ENCODE measurements around the gene TWSG1.

DNA sequence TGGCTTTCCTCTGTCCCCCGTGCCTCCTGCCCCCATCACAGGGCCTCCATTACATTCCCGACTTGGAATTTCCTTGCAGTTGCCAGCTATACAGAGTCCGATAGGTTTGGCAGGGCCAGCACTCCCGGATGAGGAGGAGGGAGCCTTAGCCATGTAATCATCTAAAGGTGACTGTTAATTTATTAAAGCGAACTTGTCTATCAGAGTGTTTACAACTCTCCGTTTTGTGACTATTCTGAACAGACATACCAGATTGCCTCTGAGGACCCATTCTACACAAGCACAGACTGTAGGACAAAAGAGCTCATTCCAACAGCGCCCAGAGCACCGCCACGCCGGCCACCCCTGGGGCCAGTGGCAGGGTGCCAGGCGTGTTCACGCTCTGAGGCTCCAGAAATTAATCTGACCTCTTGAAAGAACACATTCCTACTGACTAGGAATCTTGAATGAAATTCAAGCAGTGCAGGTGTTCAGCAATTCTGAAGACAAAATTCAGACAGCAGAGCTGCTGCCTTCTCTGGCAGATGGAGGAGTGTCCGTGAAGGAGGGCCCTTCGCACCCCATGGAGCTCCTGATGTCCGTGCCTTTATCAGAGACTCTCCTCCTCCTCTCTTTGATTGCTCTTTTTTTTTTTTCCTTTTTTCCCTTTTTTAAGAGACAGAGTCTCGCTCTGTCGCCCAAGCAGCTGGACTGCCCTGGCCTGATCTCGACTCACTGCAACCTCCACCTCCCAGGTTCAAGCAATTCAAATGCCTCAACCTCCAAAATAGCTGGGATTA lies 82.7 kb downstream of the TWSG1 start:
- TF ChIP-seq NFYB (CRISPR knock-in tag; conservative IDR thresholded peaks at IDR 0.05; ENCODE audit: low read depth) (no peak), ZNF396 (CRISPR knock-in tag; IDR thresholded peaks at IDR 0.05; ENCODE audit: borderline replicate concordance) (no peak), NR2C2 (CRISPR knock-in tag; IDR thresholded peaks at IDR 0.05) (no peak)
- TF ChIP-seq, protein P1, sequence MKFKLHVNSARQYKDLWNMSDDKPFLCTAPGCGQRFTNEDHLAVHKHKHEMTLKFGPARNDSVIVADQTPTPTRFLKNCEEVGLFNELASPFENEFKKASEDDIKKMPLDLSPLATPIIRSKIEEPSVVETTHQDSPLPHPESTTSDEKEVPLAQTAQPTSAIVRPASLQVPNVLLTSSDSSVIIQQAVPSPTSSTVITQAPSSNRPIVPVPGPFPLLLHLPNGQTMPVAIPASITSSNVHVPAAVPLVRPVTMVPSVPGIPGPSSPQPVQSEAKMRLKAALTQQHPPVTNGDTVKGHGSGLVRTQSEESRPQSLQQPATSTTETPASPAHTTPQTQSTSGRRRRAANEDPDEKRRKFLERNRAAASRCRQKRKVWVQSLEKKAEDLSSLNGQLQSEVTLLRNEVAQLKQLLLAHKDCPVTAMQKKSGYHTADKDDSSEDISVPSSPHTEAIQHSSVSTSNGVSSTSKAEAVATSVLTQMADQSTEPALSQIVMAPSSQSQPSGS (CRISPR knock-in tag; IDR thresholded peaks at IDR 0.05; ENCODE audit: borderline replicate concordance, low read depth): no peak
- TF ChIP-seq, protein P2, sequence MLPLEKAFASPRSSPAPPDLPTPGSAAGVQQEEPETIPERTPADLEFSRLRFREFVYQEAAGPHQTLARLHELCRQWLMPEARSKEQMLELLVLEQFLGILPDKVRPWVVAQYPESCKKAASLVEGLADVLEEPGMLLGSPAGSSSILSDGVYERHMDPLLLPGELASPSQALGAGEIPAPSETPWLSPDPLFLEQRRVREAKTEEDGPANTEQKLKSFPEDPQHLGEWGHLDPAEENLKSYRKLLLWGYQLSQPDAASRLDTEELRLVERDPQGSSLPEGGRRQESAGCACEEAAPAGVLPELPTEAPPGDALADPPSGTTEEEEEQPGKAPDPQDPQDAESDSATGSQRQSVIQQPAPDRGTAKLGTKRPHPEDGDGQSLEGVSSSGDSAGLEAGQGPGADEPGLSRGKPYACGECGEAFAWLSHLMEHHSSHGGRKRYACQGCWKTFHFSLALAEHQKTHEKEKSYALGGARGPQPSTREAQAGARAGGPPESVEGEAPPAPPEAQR (CRISPR knock-in tag; IDR thresholded peaks at IDR 0.05): no peak
- TF ChIP-seq, protein P3, sequence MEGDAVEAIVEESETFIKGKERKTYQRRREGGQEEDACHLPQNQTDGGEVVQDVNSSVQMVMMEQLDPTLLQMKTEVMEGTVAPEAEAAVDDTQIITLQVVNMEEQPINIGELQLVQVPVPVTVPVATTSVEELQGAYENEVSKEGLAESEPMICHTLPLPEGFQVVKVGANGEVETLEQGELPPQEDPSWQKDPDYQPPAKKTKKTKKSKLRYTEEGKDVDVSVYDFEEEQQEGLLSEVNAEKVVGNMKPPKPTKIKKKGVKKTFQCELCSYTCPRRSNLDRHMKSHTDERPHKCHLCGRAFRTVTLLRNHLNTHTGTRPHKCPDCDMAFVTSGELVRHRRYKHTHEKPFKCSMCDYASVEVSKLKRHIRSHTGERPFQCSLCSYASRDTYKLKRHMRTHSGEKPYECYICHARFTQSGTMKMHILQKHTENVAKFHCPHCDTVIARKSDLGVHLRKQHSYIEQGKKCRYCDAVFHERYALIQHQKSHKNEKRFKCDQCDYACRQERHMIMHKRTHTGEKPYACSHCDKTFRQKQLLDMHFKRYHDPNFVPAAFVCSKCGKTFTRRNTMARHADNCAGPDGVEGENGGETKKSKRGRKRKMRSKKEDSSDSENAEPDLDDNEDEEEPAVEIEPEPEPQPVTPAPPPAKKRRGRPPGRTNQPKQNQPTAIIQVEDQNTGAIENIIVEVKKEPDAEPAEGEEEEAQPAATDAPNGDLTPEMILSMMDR (IDR thresholded peaks at IDR 0.05): no peak
- TF ChIP-seq, protein P4, sequence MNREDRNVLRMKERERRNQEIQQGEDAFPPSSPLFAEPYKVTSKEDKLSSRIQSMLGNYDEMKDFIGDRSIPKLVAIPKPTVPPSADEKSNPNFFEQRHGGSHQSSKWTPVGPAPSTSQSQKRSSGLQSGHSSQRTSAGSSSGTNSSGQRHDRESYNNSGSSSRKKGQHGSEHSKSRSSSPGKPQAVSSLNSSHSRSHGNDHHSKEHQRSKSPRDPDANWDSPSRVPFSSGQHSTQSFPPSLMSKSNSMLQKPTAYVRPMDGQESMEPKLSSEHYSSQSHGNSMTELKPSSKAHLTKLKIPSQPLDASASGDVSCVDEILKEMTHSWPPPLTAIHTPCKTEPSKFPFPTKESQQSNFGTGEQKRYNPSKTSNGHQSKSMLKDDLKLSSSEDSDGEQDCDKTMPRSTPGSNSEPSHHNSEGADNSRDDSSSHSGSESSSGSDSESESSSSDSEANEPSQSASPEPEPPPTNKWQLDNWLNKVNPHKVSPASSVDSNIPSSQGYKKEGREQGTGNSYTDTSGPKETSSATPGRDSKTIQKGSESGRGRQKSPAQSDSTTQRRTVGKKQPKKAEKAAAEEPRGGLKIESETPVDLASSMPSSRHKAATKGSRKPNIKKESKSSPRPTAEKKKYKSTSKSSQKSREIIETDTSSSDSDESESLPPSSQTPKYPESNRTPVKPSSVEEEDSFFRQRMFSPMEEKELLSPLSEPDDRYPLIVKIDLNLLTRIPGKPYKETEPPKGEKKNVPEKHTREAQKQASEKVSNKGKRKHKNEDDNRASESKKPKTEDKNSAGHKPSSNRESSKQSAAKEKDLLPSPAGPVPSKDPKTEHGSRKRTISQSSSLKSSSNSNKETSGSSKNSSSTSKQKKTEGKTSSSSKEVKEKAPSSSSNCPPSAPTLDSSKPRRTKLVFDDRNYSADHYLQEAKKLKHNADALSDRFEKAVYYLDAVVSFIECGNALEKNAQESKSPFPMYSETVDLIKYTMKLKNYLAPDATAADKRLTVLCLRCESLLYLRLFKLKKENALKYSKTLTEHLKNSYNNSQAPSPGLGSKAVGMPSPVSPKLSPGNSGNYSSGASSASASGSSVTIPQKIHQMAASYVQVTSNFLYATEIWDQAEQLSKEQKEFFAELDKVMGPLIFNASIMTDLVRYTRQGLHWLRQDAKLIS (CRISPR knock-in tag; IDR thresholded peaks at IDR 0.05; ENCODE audit: borderline replicate concordance): no peak
- TF ChIP-seq, protein P5, sequence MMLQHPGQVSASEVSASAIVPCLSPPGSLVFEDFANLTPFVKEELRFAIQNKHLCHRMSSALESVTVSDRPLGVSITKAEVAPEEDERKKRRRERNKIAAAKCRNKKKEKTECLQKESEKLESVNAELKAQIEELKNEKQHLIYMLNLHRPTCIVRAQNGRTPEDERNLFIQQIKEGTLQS (CRISPR knock-in tag; conservative IDR thresholded peaks at IDR 0.05): no peak
- TF ChIP-seq, protein P6, sequence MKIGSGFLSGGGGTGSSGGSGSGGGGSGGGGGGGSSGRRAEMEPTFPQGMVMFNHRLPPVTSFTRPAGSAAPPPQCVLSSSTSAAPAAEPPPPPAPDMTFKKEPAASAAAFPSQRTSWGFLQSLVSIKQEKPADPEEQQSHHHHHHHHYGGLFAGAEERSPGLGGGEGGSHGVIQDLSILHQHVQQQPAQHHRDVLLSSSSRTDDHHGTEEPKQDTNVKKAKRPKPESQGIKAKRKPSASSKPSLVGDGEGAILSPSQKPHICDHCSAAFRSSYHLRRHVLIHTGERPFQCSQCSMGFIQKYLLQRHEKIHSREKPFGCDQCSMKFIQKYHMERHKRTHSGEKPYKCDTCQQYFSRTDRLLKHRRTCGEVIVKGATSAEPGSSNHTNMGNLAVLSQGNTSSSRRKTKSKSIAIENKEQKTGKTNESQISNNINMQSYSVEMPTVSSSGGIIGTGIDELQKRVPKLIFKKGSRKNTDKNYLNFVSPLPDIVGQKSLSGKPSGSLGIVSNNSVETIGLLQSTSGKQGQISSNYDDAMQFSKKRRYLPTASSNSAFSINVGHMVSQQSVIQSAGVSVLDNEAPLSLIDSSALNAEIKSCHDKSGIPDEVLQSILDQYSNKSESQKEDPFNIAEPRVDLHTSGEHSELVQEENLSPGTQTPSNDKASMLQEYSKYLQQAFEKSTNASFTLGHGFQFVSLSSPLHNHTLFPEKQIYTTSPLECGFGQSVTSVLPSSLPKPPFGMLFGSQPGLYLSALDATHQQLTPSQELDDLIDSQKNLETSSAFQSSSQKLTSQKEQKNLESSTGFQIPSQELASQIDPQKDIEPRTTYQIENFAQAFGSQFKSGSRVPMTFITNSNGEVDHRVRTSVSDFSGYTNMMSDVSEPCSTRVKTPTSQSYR (CRISPR knock-in tag; IDR thresholded peaks at IDR 0.05): no peak
- TF ChIP-seq, protein P7, sequence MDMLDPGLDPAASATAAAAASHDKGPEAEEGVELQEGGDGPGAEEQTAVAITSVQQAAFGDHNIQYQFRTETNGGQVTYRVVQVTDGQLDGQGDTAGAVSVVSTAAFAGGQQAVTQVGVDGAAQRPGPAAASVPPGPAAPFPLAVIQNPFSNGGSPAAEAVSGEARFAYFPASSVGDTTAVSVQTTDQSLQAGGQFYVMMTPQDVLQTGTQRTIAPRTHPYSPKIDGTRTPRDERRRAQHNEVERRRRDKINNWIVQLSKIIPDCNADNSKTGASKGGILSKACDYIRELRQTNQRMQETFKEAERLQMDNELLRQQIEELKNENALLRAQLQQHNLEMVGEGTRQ (CRISPR knock-in tag; IDR thresholded peaks at IDR 0.05): no peak
- TF ChIP-seq, protein P8, sequence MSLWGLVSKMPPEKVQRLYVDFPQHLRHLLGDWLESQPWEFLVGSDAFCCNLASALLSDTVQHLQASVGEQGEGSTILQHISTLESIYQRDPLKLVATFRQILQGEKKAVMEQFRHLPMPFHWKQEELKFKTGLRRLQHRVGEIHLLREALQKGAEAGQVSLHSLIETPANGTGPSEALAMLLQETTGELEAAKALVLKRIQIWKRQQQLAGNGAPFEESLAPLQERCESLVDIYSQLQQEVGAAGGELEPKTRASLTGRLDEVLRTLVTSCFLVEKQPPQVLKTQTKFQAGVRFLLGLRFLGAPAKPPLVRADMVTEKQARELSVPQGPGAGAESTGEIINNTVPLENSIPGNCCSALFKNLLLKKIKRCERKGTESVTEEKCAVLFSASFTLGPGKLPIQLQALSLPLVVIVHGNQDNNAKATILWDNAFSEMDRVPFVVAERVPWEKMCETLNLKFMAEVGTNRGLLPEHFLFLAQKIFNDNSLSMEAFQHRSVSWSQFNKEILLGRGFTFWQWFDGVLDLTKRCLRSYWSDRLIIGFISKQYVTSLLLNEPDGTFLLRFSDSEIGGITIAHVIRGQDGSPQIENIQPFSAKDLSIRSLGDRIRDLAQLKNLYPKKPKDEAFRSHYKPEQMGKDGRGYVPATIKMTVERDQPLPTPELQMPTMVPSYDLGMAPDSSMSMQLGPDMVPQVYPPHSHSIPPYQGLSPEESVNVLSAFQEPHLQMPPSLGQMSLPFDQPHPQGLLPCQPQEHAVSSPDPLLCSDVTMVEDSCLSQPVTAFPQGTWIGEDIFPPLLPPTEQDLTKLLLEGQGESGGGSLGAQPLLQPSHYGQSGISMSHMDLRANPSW (CRISPR knock-in tag; conservative IDR thresholded peaks at IDR 0.05; ENCODE audit: low read depth): no peak
- TF ChIP-seq, protein P9, sequence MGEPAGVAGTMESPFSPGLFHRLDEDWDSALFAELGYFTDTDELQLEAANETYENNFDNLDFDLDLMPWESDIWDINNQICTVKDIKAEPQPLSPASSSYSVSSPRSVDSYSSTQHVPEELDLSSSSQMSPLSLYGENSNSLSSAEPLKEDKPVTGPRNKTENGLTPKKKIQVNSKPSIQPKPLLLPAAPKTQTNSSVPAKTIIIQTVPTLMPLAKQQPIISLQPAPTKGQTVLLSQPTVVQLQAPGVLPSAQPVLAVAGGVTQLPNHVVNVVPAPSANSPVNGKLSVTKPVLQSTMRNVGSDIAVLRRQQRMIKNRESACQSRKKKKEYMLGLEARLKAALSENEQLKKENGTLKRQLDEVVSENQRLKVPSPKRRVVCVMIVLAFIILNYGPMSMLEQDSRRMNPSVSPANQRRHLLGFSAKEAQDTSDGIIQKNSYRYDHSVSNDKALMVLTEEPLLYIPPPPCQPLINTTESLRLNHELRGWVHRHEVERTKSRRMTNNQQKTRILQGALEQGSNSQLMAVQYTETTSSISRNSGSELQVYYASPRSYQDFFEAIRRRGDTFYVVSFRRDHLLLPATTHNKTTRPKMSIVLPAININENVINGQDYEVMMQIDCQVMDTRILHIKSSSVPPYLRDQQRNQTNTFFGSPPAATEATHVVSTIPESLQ (CRISPR knock-in tag; IDR thresholded peaks at IDR 0.05): no peak
